T-helper 1 cell treated with Interleukin-12 subunit alpha and Interleukin-12 subunit beta and Interleukin-4 antibody, amounts not matched to agents 30 ng/mL and 1 ng/mL, for 36 hours (primary cell): ENCODE data around the gene WNK2. TPM values are rescaled to one million over a fixed set of nuclear protein-coding genes. Genes with fewer than 3 reads are reported as not detected.
"Not testable (repeated sequence)": the region's sequence is repeated elsewhere in the genome, so short reads cannot be mapped to it uniquely, and the experiment has no call there.

Experiments
- intact Hi-C: fragments of 100-400 bp; cut with micrococcal nuclease; formaldehyde crosslinking; loops from one replicate; pipeline ENCODE4 v1.15.1; 2024
- total RNA-seq: library from RNA; stranded (reverse); gene quantifications from 2 replicates; pipeline ENCODE4 v1.2.3, GENCODE V29; 2022

WNK2 gene
- total RNA-seq, 1 donor from 2014 or later: 0.22 TPM

DNA sequence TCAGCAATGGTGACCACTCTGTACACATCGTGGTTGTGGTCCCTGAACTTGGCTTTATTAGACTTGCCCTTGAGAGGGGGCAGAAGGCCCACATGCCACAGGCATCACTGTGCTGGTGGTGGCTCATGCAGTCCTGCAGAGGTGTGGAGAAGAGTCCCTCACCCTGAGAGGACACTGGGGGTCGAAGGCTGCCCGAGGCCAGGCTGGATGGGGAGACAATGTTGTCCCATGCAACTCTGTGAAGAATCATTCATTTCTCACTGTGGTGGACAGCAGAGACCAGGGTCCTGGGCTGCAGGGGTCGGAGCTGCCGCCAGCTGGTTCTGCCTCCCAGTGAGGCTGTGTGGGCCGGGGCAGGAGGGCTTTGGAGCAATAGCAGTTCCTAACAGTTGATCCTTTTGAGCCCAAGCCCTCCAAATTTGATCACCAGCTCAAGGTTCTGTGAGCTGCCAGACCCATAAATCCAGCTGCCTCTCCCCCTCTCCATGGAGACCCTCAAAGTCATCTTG lies 139.6 kb downstream of the WNK2 start:
- intact Hi-C loops: not testable (repeated sequence)

DNA sequence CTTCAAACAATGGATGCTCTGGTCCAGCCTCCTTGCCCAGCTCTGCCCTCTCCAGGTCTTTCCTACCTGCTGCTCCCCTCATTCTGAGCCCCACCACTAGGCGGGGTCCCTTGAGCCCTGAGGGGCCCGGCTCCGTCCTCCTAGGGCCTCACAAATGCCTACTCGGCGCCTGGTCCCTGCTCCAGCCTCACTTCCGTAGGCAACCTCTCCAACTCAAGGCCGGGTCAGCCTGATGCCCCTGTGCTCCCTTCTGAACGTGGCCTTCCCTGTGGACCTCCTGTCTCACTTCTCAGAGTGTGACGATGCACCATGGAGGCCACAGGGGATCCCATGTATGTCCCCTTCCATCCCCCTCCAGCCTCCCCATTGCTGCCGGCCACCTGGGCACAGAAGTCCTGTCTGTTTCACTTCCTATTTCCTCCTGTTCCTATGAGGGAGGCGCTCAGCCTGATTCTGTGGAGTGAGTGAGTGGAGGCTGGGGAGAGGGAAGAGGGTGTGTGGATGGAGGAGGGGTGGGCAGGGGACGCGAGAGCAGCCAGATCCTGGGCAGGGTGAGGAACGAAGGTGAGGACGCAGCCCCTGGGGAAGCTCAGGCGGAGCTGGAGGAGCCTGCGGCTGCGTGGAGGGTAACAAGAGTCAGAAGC lies 140.4 kb downstream of the WNK2 start:
- intact Hi-C loops: no loop called here

DNA sequence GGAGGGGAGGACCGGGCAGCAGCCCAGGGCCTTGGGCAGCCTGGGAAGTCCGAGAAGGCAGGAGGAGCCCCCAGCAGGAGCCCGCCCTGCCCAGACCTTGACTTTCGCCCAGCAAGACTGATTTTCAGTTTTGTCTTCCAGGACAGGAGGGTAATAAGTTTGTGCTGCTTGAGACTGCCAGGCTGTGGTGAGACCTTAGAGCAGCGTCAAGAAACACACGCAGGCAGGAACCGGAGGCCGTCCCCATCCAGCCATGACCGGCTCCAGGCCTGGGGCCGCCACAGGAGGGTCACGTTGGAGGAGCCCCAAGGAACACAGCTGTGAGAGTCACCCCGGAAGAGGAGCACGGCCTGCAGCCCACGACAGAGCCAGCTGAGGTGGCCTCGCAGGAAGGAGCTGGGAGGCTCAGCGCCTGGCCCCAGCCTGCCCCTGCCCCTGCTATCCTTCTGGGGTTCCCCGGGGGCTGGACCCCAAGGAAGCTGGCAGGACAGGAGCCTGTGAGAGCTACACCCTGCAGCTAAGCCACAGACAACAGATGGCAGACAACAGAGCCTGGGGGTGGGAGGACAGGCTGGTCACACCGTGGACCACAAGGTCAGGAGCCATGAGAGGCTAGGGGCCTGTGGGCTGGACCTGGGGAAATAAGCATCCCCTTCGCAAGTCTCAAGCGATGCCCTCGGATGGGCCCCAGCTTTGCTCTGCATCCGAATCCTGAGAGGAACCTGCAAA lies 141.5 kb downstream of the WNK2 start:
- intact Hi-C loops: no loop called here

DNA sequence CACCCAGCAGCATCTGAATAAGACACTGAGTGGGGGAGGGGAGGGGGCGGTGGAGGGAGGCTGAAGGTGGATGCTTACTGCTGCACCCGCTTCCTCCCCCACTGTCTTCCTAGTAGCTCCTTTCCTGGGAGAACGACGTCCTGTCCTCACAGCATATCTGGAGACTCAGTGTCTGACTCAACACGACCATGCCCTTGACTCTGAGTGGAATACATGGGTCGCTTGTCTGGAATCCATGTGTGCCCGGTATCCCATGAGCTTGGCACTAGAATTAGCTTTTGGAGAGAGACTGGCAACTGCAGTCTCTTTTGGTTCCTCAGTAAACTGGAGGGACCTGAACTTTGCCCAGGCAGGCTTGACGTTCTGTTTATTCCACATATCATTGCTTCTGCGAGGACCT lies 142.1 kb downstream of the WNK2 start:
- intact Hi-C loops: no loop called here

DNA sequence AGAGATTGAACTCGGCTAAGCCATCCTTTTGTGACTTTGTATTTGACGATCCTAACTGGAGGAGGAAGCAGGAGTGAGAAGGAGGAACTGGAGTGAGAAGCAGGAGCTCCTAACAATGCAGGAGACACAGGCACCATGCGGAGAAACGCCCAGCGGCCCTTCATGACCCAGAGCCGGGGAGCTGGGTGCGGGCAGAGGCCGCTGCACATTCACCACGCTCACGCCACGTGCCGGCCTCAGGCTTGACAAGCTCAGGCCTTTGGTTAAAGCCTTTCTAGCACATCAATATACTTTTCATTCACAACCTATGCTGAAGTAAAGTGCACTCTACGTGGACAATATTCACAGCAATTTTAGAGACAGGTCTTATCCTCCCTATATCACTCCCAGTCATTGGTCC lies 142.7 kb downstream of the WNK2 start:
- intact Hi-C loops: no loop called here

DNA sequence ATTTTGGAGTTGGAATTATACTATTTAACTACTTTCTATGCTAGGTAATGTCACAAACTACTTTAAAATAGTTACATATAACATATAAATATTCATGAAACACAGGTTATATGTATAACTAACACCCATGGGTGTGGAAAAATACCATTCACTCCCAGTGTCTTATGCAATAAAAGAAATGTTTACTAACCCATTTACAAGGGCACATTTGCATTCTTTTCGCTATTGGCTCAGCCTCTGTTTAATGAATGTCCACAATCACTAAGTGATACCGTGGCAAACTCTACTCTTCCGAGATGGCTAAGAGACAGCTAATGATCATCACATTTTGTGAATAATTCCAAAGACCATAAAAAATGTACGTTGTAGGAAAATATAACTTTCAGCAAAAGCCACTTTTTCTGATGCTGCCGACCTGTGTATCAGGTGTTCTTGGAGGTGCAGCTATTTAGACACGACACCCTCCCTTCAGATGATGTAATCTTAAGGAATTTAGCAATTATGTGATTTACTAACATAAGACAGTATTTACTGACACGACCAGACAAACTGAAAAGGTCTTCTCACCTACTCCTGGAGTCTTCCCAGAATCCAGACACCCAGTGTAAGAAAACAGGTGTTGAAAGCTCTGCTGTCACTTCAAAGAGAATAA lies 145.8 kb downstream of the WNK2 start:
- intact Hi-C loops: no loop called here

DNA sequence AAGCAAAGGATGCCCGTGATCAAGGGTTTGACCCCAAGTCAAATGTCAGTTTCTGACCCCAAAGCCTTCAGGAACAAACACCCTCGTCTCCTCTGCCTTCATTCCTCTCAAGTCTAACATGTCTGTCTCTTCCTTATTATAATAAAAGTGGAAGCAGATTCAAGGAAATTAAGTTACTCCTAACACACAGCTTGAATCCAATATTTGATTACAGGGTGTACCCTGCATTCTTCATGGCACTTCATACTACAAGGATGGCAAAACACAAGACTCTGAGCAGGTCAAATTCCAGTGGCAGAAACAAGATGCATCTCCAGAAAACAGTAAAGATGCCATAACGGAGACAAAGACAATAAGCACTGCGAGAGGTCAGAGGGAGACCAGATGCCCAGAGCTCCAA lies 148.4 kb downstream of the WNK2 start:
- intact Hi-C loops: no loop called here

DNA sequence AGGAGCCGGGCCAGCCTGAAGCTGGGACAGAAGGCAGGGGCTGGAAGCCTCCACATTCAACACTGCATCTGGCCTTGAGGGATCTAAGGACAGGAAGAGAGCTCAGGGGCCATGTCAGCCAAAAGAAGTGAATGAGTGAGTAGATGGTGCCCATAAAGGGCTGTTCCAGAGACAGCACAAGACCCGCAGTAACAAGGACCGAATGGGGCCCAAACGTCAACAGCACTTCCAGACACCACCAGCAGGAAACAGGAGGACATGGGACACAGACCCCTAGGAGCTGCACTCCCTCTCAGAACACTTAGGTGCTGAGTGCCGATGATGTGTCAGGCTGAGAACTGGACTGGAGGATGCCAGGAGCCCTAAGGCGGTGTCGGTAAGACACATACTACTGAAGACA lies 152.8 kb downstream of the WNK2 start:
- intact Hi-C loops: no loop called here

DNA sequence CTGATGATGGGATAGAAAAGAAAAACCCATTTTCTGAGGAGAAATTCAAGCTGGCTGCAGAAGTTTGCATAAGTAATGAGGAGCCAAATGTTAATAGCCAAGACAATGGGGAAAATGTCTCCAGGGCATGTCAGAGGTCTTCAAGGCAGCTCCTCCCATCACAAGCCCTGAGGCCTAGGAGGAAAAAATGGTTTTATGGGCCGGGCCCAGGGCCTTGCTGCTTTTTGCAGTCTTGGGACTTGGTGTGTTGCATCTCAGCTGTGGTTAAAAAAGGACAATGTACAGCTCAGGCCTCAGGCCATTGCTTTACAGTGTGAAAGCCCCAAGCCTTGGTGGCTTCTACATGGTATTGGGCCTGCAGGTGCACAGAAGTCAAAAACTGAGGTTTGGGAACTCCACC lies 154.3 kb downstream of the WNK2 start:
- intact Hi-C loops: not testable (repeated sequence)

DNA sequence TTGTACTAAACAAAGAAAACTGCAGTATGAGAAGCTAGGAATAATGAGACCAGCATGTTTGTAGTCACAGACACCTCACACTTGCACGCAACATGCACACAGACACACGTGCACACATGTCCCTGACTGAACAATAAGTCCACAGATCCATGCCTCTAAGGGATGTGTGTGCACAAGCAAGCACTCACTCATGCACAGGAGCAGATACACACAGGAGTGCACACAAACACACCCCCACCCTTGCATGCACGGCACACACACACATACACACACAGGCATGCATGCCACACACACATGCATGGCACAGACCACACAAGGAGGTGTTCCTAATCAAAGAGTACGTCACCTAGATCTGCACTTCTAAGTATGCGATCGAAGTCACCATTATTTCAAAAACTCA lies 156.2 kb downstream of the WNK2 start:
- intact Hi-C loops: no loop called here

DNA sequence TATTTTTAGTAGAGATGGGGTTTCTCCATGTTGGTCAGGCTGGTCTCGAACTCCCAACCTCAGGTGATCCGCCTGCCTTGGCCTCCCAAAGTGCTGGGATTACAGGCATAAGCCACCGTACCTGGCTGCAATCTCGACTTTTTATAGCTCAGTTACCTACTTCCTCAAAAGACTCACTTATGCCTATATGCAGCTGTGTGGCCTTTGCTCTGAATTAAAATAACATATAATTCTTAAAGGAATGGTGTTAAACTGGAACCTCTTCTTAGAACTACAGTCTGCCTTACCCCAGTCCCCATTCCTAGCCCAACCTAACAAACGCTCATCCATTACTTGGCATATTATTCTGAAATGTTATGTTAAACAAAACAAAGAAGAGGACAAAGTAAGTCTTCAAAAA lies 157.9 kb downstream of the WNK2 start:
- intact Hi-C loops: not testable (repeated sequence)

DNA sequence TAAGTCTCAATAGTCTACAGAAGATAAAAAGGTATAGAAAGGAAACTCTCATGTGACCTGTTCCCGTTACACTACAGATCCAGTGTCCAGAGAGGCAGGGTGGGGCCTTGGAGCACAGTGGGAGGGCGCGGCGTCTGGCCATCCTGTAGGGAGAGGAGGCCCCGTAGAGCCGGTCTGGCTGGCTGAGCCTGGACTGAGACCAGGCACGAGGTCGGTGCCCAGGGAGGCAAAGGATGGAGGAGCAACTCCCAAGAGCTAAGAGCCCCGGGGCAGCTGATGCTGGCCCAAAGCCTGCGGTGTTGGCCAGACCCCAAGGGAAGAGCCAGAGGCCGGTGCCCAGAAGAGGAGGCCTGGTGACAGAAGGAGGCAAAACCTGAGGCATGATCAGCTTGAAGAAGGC lies 158.5 kb downstream of the WNK2 start:
- intact Hi-C loops: not testable (repeated sequence)

DNA sequence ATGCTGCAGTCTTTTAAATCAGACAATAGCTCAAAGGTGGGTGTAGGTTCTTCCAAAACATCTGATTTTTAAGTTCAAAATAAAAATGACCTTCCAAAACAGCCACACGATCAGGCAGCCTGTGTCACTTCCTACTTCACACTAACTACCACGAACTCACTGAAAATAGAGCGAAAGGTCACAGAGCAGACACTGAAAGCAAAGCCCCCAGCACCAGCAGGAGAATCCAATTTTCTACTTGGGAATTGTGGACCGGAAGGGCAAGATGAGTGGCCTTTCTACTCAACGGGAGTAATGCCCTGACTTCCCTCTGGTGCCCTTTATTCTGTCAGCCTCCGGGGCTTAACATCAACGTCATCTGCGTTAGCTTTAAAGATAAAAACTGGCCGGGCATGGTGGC lies 159.7 kb downstream of the WNK2 start:
- intact Hi-C loops: no loop called here

DNA sequence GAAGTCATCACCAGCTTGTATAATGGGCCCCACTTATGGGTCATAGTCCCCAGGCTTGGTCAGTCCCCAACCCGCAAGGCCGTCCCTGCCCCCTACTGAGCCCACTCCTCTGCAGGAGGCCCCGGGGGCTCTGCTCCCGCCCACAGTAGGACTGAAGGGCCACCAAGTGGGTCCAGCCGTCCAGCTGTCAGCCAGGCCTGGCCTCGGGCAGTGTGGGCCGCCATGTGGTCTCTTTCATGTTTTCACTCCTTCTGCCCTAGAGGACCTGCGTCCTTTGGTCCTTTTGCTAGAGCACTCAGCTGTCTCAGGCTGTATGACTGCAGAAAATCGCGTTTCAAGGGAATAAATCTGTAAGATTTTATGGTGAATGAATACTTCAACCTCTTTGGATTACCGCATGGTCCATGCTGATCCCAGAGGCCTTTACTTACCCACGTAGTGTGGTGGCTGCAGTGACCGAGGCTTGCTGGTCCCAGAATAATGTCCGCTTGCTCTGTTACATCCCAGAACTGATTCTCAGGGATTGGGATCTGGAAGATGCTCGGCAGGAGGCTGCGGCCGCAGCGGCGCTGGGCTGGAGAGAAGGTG lies 161.8 kb downstream of the WNK2 start:
- intact Hi-C loops: no loop called here

DNA sequence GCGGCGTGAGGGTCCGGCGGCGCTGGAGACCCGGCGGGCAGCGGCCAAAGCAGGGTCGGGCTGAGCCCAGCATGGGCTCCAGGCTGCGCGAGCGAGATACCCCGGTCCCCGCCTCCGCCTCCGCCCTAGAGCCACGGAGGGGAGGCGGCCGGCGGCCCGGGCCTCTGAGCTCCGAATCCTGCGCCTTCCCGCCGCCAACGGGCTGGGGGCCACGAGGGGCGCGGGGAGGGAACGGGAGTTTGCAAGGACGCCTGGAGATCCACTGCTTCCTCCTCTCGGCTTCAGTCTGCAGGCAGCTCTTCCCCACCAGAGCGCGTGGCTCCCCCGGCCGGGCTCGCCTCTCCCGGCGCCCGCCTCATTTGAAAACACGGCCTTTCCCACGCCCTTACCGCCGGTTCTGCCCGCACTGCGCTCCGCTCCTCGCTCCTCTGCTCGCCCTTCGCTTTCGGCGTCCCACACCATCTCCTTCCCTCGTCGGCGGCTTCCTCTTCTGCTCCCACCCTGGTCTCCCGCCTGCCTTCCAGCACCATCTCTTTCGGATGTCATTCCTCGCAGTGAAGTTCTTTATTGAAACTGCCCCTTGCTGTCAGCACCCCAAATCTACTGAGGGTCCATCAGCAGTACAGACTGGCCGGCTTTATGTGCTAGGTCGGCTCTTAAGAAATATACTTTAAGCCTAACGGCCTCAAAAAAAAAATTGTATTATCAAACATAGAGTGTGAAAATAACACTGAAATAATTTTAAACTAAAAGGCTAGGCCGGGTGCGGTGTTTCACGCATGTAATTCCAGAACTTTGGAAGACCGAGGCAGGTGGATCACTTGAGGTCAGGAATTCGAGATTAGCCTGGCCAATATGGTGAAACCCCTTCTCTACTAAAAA lies 162.5 kb downstream of the WNK2 start:
- intact Hi-C loops: no loop called here

DNA sequence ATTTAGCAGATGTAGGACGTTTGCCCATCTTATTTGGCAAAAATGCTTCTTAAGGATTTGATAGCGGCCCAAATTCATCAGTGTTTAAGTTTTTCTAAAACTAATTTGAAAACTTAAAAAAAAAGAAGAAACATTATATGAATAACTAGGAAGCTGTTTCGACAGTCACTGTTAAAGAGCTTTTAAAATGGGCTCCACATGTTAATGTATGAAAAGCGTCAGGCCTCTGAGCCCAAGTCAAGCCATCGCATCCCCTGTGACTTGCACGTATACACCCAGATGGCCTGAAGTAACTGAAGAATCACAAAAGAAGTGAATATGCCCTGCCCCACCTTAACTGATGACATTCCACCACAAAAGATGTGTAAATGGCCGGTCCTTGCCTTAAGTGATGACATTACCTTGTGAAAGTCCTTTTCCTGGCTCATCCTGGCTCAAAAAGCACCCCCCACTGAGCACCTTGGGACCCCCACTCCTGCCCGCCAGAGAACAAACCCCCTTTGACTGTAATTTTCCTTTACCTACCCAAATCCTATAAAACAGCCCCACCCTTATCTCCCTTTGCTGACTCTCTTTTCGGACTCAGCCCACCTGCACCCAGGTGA lies 163.5 kb downstream of the WNK2 start:
- intact Hi-C loops: not testable (repeated sequence)

DNA sequence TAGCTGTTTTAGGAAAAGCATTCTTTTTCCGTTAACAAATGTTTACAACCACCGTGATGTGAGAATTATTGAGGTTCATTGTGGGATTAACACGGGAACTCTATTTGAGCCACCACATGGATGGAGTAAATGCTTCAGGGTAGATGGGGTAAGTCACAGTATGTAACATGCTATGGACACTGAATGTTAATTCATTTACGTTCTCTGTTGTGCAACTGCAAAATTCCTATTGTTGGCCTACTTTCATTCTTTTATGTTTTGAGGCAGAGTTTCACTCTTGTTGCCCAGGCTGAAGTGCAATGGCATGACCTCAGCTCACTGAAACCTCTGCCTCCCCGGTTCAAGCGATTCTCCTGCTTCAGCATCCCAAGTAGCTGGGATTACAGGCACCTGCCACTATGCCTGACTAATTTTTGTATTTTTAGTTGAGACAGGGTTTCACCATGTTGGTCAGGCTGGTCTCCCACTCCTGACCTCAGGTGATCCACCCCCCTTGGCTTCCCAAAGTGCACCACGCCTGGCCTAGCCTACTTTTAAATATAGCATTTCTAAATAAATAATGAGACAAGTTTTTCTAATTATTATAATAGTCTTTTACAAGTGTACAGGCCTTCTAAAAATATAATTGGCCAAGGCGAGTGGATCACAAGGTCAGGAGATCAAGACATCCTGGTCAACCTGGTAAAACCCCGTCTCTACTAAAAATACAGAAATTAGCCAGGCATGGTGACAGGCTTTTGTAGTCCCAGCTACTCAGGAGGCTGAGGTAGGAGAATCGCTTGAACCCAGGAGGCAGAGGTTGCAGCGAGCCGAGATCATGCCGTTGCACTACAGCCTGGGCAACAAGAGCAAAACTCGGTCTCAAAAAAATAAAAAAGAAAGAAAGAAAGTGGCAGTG lies 169.7 kb downstream of the WNK2 start:
- intact Hi-C loops: not testable (repeated sequence)

DNA sequence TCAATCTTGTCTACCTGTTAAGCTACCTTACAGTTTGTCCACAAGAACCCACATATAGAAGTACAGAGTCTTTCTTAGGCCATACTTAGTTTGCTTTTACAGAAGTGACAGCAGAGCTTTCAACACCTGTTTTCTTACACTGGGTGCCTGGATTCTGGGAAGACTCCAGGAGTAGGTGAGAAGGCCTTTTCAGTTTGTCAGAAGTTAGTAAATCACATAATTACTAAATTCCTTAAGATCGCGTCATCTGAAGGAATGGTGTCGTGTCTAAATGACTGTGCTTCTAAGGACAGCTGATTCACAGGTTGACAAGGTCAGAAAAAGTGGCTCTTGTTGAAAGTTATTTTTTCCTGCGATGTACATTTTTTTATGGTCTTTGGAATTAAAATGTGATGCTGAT lies 170.5 kb downstream of the WNK2 start:
- intact Hi-C loops: no loop called here

DNA sequence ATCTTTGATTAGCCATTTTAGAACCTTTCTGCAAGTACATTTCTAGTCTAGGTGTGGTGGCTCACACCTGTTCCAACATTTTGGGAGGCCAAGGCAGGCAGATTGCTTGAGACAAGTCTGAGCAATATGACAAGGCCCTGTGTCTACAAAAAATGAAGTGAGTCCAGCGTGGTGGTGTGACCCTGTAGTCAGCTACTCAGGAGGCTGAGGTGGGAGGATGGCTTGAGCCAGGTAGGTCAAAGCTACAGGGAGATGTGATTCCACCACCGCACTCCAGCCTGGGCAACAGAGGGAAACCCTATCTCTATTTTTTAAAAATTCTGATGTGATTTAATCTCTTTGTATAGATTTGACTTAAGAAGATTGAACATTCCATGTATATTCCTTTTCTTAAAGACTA lies 171.9 kb downstream of the WNK2 start:
- intact Hi-C loops: no loop called here

DNA sequence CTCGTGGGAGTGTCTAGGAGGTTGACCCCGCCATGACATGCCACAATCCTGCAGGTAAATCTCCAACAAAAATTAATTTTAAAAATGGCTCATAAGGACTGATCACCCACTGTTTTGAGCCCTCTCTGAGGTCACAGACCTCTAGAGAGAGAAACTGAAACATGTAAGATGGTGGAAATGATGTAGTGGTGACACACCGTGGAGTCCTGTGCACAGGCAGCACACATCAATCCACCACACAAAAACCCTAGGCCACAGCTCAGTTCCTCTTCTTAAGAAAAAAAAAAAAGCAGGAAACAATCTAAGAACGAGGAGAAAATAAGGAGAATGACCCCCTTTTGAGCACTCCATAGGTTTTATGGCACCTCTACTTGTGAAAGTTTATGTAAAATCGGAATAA lies 173.7 kb downstream of the WNK2 start:
- intact Hi-C loops: no loop called here
